HG03342 (cell line): ENCODE results near the gene CD96.
A peak's percentile ranks its signal among the peaks of the same experiment; 100 is the strongest.
"Not testable (repeated sequence)": the region's sequence is repeated elsewhere in the genome, so short reads cannot be mapped to it uniquely, and the experiment has no call there.

Experiments
- ATAC-seq: cut with Tn5 transposase; IDR thresholded peaks from one replicate; pipeline ENCODE4 v1.9.1; 2021; ENCODE audit warnings: mild to moderate bottlenecking, moderate library complexity; ENCODE audit not compliant: unreplicated experiment

The CD96 gene

DNA sequence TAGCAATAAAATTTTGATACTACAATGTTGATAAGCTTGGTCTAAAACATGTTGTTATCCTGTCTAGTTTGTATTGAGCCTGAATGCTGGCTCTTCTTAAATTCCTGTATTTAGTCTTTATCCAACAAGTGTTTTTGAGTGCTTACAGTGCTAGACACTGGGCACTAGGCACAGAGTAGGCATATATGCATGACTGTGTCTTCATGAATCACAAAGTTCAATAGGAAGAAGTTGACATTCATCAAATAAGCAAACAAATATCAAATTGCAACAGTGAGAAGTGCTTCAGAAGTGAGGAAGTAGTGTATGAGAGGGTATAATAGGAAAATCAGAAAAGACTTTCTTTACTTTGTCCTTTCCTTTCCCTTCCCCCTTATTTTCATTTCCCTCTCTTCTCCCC, 6.8 kb downstream of the CD96 start:
- no peak for ATAC-seq

DNA sequence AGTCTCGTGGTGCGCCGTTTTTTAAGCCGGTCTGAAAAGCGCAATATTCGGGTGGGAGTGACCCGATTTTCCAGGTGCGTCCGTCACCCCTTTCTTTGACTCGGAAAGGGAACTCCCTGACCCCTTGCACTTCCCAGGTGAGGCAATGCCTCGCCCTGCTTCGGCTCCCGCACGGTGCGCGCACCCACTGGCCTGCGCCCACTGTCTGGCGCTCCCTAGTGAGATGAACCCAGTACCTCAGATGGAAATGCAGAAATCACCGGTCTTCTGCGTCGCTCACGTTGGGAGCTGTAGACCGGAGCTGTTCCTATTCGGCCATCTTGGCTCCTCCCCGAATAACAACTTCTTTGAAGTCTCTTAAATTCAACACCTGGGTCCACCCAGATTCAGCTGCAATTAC, 19.9 kb downstream of the CD96 start:
- not testable (repeated sequence) for ATAC-seq

DNA sequence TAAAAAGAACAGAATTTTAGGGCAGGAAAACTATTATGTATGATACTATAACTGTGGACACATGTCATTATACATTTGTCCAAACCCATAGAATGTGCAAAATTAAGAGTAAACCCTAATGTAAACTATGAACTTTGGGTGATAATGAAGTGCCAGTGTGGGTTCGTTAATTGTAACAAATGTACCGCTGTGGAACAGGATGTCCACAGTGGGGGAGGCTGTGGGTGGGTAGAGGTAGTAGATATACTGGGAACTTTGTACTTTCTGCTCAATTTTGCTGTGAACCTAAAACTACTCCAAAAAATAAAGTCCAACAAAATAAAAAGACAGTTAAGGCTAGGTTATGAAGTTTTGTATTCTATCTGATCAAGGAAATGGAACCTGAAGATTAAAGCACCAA, 24.8 kb downstream of the CD96 start:
- no peak for ATAC-seq

DNA sequence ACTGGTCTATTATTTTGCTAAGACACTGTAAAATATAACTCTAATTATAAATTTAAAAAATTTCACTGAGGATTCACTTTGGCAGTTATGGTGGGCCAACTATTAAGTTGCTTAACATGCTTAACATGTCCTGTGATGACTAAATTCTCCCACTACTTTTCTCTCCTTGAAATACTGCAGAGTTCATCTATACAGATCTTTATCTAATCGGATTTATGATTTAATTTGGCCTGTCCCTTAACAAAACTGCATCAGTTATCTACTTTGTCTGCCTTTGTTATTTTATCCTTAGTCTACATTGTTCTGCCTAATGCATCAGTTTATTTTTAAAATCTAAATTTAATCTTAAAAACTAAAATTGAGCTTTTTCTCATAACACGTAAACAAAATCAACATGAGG, 26.4 kb downstream of the CD96 start:
- ATAC-seq, result no peak

DNA sequence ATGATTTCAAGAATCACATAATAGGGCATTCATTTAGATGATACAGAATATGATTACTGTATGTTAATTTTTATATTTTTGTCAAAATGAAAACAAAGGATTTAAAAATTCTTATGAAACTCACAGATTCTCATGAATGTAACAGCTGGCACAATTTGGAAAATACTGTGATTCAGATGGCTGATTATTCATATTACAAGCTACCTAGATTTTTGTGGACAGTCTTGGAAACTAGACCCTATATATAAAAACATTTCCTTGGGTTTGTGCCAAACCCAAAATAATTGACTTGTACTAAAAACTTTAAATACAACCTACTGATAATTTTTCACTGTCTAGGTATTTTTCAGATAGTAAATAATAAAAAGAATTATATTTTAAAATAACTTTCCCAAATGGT, 26.9 kb downstream of the CD96 start:
- ATAC-seq, result no peak

DNA sequence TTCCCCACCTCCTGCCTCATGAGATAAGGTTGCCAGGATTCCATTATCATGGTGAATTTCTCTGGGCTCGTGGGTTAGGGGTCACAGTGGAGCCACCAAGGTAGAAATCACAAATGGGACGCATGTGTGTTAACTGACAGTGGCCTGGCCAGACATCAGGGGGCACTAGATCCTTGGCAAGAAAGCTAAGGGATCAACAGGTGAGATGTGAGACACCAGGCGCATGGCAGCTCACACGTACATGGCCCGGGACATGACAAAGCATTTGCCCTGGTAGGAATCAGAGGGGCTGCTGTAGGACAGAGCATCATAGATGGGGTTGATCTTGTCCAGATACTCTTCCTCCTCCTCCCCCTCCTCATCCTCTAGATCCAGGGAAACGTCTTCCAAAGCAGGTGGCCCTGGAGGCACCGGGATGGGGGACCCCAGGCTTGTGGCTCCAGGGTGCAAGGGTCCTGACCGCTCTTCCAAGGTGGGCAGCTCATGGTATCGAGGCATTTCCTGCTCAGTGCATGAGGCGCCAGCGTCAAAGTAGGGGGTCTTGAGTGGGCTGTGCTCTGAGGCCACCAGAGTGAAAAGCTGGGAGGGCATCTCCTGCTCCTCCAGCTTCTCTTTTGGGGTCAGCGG, 28.5 kb downstream of the CD96 start:
- ATAC-seq, result no peak

DNA sequence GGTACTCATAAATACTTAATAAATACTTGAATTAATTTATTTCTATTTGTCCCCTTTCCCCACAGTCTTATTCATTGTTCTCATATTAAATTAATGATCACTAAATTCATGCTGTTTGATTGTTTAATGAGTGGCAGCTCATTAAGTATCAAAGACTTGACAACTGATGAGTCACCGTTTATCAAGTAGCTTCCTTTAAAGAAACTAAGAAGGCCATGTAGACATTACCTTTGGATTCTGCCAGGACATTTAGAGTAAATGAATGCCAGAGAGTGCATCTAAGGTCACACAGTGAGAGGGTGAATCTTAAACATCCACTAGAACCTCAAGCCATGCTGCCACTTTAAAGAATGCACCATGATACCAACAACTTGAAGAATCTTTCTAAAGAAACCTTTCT, 29.3 kb downstream of the CD96 start:
- ATAC-seq, result no peak

DNA sequence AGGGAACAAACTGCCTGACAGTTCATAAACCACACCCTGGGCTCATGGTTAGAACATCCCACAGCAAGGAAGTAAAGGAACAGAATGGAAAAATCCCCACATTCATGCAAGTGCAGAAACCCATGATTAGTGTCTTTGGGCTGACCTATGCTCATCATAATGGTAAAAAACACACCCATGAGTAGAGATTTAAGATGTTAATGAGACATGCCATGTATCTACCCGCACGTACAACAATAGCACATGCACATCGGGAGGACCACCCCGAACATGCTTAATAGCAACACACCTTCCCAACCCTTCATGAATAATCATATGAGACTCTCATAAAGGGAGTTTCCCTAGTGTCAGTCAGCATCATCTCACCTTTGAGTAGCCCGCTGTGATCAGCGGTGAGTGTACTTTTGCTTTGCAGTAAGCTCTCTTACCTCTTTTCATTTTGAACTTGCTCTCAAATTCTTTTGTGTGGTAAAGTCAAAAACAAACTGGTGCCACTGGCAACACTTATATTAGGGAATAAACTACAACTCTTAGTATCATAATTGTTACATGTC, 30.0 kb downstream of the CD96 start:
- ATAC-seq, result no peak

DNA sequence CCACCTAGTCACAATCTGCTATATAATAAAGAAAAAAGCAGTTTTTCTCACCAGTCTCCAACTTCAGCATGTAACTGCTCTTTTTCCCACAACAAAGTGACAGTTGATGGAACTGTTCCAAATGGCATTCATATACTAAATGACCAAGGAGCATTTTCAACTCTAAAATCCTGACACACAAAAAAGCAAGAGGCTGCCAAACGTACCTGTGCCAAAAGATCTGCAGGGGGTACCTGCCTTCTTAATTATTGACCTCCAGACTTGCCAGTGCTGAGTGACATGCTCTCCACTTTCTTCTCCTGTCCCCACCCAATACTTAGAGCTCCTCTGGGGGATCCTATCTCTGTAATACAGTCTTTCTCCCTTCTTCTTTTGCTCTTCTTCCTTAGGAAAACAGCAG, 35.1 kb downstream of the CD96 start:
- ATAC-seq, result no peak

DNA sequence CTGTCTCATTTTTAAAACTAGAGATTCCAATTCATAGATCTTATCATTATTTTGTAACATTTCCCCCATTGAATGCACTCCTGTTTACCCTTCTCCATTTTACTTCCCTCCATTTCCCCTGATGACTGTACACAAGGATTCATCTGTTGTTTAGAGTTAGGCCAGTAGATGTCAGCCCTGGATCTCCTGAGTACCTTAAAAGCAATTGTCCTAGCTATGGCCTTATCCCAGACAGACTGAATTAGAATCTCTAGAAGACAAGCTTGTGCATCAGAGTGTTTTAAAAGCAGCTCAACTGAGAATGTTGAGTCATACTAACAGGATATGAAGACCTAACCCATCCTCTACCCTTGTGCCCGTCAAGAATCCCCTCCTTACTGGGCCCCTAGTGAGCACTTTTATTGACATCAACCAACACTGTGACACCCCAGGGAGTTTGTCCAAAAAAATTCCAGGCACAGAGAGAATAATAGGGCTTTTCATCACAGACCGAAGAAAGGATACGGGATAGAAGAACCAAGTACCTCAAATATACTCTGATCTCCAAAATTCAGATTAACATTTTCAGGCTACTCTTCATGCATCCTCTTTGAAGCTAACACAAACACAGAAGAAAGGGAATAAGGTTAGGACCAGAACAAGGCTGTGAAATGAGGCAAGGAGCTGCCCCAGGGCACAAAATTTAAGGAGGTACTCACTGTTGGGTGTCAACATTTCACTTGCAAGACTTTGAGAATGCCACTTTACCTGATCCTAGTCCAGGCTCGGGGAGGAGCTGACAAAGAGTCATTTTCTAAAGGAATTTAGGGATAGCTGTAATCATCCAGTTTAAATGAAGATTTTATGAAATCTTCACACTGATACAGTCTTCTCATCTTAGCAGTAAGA, 36.0 kb downstream of the CD96 start:
- ATAC-seq, result peak; percentile 94

DNA sequence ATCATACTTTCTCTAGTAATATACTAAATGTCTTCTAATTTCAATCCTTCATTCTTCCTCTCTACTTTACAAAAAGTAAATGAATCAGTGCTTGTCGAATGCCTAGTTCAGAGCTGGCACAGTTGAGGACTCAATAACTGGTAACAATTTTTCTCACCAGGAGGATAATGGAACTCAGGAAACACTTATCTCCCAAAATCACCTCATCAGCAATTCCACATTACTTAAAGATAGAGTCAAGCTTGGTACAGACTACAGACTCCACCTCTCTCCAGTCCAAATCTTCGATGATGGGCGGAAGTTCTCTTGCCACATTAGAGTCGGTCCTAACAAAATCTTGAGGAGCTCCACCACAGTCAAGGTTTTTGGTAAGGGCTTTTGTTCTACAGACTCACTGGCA, 36.9 kb downstream of the CD96 start:
- ATAC-seq, result no peak

DNA sequence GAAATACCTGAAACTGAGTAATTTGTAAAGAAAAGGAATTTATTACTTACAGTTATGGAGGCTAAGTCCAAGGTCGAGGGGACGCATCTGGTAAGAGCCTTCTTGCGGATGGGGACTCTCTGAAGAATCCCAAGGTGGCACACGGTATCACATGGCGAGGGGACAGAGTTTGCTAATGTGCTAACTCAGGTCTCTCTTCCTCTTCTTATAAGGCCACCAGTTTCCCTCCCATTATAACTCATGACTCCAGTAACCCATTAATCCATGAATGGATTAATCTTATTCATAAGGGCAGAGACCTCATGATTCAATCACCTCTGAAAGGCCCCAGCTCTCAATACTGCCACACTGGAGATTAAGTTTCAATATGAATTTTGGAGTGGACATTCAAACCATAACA, 37.5 kb downstream of the CD96 start:
- ATAC-seq, result no peak

DNA sequence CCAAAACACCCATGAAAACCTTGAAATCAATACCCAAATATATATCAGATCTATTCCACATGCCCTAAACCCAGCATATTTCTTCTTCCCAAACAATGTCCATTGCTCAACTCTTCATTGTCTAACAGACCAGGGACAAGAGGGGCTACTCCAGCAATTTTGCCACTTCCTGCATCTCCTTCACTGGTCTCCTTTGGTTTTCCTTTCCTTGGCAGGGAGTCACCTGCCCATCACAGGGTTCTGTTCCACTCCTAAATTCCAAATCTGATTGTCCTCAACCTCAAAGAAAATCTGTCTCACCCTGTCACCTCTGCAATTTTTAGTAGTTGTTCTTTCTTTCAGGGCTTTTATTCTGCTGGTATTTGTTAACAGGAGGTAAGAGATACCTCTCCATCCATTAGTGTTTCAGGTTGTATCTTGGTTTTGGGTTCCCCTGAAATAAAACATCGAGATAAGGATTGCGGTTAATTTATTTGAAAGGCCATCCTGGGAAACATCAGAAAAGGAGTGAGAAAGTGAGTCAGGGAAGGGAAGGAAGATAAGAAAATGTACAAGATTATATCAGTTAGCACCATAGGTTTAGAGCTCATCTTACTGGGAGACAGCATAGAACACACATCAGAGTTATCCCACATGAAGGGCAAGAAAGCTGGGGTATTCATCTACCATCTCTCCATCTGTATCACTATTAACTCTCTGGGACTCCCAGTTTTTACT, 39.6 kb downstream of the CD96 start:
- ATAC-seq, result no peak

DNA sequence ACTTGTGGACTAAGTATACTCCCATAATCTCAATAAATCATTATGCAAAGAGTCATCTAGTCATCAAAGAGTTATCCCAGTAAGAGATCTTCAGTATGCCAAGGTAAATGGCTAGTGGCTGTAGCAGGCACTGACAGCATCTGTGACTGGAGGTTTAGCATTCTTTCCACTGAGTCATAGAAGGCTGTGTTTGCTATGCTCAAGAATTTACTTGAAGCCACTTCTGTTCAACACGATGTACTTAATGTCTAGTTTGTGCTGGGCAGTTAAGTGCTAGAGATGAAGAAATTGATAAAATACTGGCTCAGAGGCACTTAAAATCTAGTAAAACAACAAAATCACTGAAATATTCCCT, 40.1 kb downstream of the CD96 start:
- ATAC-seq, result no peak

DNA sequence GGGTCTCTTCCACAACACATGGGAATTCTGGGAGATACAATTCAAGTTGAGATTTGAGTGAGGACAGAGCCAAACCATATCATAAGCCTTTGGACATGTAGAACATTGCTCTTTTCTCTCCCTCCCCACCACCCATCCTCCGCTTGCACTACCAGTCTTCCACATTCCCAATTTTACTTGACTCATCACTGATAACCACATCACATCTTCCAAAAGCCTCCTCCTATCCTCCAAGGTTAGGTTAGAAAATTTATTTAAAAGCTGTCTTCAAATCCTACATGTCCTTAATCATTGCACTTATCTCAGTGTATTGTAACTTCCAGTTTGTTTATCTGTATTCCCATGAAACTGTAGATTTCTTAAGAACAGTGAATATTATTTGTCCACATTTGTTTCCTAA, 42.7 kb downstream of the CD96 start:
- ATAC-seq, result no peak

DNA sequence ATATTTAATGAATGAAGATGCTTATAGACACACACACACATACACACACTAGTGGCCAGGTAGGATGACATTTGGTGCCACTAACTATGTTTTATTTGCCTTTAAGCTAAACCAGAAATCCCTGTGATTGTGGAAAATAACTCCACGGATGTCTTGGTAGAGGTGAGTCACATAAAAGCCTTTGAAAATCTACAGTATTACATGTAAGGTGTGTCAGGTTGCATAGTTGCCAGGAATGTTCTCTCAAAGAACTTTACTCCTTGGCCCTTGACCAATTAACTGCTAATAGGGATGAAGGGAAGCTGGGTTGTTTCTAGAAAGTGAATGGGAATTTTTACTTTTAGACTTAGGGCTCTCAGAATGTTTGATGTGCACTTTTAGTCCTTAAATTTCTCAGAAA, 43.2 kb downstream of the CD96 start:
- no peak for ATAC-seq

DNA sequence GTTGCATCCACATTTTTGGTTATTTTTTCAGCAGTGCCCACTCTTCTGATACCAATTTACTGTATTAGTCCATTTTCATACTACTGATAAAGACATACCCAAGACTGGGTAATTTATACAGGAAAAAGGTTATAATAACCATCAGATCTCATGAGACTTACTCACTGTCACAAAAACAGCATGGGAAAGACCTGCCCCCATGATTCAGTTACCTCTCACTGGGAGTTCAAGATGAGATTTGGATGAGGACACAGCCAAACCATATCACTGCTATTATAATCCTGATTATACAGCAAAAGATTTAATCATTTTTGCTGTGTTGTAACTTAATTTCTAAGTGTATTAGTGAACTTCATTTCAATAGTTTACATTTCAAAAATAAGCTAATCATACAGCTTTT, 46.5 kb downstream of the CD96 start:
- ATAC-seq, result no peak

DNA sequence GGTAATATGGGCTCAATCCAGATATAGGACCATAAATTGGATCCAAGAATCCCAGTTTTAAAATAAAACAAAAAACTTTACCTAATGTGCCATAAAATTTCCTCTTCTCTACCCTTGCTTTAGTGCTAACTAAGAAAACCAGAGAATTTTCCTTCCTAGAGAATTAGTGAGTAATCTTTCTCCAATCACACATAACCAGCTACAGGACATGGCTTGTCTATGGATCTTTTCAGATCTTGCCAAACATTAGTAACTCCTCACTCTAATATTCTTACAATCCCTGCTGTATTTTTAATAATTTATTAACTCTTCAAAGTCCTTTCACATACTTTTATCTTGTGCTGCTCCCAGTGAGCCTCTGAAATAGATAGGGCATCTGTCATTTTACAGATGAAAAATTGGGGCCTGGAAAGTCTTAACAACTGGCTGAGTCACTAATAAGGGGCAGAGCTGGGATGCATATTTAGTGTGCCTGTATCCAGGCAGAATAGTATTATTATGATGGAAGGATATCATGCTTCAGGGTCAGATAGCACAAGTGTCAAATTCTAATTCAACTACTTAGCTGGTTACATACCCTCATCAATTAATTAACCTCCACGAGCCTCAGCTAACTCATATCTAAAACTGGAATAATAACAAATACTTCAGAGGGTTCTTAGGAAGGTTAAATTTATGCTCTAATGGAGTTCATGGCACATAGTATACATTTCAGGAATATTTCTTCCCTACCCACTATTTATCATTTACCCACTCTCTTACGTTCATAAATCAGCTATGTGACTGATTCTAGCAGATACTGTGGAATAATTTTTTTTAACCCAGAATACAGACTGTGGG, 47.5 kb downstream of the CD96 start:
- ATAC-seq, result no peak

DNA sequence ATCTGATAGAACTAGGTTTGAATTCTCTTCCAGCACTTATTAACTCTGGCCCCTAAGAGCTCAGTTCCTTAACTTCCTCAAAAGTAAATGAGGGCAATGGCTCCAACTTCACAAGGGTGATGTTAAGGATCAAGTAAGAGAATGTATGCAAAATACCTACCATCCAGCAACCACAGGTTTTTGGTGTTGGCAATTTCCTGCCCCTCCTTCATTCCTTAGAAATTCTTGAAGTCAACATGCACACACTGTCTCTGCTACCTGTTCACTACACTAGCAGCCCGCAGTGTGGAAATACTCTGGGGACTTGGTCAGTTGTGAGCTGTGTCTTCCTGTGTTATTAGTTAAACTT, 48.1 kb downstream of the CD96 start:
- ATAC-seq, result no peak

DNA sequence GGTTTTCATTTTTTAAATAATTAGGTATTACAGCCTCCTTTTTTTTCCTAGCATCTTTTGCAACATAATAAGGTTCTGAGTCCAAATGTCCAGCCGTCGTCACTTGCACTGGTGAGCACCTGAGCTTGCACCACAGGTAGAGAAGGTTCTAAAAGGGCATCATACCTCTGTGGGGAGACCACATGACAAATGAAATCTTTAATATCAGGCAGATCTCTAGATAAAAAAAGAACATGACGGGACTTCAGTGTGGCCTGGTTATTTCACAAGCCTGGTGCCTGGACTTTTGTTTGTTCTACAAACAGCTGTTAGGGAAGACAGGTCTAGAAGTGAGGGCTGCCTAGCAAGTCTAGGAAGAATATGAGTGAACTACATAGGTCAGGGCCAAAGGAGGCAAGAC, 49.6 kb downstream of the CD96 start:
- ATAC-seq, result no peak

DNA sequence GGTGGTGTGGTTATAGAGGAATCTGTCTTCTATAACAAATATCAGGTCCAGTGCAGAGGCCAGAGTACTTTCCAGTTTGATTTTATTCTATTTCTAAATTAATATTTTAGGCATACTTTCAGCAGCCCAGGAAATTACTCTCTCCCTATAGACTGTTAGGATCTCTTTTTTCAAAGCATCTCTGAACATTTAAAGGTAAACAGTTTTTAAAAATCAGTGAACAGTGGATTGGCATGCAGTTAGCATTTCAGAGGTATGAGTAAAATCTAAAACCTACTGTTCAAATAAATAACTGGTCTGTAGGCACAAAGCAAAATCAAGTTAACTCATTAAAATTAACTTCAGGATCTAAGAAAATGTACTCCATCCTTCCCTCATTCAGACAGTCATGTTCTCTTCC, 50.1 kb downstream of the CD96 start:
- no peak for ATAC-seq
